Astrocyte of the cerebellum (primary cell): Measurements from ENCODE around the gene PPP1R1A.

Experiments
- DNase-seq: peaks from one replicate; pipeline ENCODE4 v3.0.0-alpha.2; 2011; ENCODE audit warnings: low read depth
- H3K4me3 ChIP-seq: 2 replicates; pipeline ENCODE4 v1.5.1; 2011; ENCODE audit warnings: mild to moderate bottlenecking, low read depth, low read length, moderate library complexity
- in situ Hi-C: cut with HindIII; loops from 2 replicates; pipeline ENCODE4 v1.10.0; 2017; ENCODE audit warnings: low sequenced_read_pairs
- TF ChIP-seq, protein P1 (sequence below): IDR thresholded peaks from 2 replicates; pipeline ENCODE4 v1.5.1; 2012; ENCODE audit warnings: low read length, low read depth, moderate library complexity, mild to moderate bottlenecking; ENCODE audit errors: missing control alignments

Gene PPP1R1A

DNA sequence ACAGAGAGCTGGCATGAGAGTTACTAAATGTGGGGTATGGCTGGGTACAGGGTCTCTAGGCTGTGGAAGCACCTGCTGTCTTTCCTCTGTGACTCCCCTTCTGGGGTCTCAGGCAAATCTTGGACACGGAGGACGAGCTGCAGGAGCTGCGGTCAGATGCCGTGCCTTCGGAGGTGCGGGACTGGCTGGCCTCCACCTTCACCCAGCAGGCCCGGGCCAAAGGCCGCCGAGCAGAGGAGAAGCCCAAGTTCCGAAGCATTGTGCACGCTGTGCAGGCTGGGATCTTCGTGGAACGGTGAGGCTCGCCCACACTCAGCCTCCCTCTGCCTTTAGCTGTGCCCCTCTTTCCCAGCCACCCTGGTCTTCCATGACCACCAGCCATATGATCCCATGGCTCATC, 19.4 kb downstream of the PPP1R1A start:
- TF ChIP-seq, protein P1, sequence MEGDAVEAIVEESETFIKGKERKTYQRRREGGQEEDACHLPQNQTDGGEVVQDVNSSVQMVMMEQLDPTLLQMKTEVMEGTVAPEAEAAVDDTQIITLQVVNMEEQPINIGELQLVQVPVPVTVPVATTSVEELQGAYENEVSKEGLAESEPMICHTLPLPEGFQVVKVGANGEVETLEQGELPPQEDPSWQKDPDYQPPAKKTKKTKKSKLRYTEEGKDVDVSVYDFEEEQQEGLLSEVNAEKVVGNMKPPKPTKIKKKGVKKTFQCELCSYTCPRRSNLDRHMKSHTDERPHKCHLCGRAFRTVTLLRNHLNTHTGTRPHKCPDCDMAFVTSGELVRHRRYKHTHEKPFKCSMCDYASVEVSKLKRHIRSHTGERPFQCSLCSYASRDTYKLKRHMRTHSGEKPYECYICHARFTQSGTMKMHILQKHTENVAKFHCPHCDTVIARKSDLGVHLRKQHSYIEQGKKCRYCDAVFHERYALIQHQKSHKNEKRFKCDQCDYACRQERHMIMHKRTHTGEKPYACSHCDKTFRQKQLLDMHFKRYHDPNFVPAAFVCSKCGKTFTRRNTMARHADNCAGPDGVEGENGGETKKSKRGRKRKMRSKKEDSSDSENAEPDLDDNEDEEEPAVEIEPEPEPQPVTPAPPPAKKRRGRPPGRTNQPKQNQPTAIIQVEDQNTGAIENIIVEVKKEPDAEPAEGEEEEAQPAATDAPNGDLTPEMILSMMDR = no peak
- H3K4me3 ChIP-seq = no peak overlapping the region
- in situ Hi-C loops = no loop called here
- DNase-seq = no peak

DNA sequence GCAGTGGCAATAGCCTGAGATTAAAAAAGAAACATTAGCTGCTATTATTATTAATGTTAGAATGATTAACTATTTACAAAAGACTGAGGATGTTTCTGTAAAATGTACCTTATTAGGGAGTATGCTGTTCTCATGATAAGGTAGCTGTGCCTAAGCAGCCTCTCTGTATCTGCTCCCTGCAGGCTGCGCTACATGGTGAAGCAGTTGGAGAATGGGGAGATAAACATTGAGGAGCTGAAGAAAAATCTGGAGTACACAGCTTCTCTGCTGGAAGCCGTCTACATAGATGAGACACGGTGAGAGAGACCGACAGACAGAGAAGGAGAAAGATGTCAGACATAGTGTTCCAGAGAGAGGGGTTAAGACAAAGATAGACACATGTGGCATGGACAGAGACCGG, 21.7 kb downstream of the PPP1R1A start:
- no peak overlapping the region for H3K4me3 ChIP-seq
- in situ Hi-C loops = no loop called here
- DNase-seq = no peak
- TF ChIP-seq, protein P1 = no peak

DNA sequence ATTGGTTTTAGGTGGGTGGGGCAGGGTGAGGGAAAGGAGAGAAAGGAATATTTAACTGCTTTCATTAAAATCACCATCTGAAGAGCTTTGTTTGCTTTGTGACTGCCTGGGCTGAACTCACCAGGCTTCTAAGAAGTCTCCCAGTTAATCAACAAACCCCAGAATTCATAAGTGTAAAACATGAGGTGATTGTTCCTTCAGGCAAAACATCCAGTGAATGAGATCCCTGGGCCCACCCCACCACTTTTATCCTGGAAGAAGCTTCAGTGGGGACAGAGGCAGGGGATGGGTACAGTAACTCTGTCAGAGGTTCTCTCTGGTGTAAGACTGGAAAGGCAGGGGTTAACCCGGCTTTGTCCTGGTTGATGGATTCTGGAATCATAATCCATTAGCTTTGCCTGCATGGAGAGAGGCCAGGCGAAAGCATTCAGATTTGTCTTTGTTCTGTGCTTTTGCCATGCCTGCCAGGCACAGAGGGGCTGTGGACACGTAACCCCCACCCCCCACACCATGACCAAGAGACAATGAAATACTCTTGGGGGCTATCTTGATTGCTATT, 22.4 kb downstream of the PPP1R1A start:
- no peak overlapping the region for H3K4me3 ChIP-seq
- in situ Hi-C loops = no loop called here
- TF ChIP-seq, protein P1 = no peak
- no peak for DNase-seq

DNA sequence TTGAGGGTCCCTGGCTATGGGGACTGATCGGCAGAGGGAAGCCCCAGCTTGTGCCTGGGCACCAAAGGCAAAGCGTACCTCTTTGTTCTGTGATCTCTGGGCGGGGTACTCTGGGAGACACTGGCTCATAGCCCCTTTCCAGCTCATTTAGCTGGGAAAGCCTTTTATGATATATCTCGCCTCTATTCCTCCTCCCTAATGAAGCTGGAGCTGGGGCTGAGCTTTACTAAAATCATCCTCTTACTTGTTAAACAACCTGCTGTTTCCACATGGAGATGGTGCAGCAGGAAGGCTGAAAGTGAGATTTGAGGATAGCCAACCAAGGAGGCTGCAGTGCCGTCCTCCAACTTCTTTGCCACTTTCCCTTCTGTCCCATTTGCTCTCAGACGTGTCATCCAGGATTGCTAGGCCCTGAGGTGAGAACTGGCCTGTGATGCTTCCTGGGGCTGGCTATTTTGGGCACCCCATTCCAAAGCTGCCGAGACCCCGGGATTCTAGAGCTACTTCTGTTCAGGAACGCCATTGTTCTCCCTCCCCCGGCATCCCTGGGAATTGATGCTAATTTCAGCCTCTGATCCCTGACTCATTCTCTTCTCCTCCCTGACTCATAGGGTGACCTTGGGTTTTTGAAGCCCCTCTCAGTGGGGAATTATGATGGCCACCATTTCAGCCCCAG, 23.0 kb downstream of the PPP1R1A start:
- in situ Hi-C loops = no loop called here
- H3K4me3 ChIP-seq = no peak overlapping the region
- DNase-seq = no peak
- TF ChIP-seq, protein P1 = no peak

DNA sequence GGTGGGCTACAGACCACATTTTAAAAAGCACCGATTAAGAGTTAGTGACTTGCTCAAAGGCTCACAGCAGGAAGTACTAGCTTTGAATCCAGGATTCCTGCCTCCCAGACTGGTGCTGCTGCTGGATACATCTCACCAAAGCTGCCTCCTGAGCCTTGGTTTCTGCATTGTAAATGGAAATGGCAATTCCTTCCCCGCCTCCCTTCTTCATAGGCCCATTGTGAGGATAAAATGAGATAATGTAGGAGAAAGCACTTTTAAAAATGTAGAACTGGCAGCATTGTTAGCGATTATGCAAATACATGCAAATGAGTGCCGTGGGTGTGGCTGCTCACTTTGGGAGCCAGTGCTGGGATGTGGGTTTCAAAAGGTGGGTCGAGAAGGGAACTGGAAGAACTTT, 23.7 kb downstream of the PPP1R1A start:
- no peak for DNase-seq
- TF ChIP-seq, protein P1 = no peak
- no peak overlapping the region for H3K4me3 ChIP-seq
- in situ Hi-C loops = no loop called here

DNA sequence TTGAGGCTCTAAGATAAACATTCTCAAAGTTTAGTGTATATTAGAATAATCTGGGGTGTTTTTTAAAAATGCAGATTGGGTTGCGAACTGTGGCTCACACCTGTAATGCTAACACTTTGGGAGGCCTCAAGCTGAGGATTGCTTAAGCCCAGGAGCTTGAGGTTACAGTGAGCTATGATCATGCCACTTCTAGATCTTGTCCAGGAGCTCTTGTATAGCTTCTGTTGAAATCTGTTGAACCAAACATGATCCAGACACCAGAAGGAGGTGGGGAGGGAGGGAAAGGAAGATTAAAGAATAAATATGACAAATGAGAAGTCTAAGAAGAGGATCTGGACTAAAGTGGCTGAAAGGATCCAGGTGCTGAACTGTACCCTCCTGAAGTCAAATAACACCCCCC, 24.7 kb downstream of the PPP1R1A start:
- TF ChIP-seq, protein P1 = no peak
- in situ Hi-C loops = no loop called here

More for the DNA sequence above, 24.7 kb downstream of the PPP1R1A start:
- DNase-seq = no peak
- H3K4me3 ChIP-seq = no peak overlapping the region
